Measurements from ENCODE around the gene PAGE1. TPM values are rescaled to one million over a fixed set of nuclear protein-coding genes. Genes with fewer than 3 reads are reported as not detected.

The PAGE1 gene
- total and polyA plus RNA-seq, 4 donors, result not detected

DNA sequence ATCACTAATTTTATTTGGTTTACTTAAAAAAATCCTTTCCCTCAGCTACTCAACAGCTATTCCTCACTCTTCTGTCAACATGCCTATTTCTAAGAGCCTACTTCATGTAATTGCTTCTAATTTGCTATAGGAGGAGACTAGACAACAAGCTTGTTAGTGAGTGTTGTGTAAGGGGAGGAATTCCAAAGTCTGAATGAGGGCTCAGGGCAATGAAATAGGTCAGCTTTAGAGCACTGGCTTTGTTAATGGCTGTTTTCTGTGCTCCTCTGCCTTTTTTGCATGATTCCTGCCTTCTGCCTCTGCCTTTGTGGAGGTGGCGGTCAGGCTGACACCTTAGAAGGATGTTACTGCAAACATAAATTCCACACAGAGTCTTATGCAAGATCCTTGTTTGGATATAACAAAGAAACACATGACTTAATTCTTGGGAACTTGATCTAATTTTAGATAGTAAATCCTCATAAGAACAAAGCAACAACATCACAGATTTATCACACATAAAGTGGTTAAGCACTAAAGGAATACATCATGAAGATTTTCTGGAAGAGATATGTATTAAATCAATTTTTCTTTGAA is 15.0 kb upstream of the PAGE1 start:
- 100% methylated on average over 1 of the region's 1 CpG for WGBS
- Histone ChIP-seq H3K27ac (ENCODE audit: low read depth in 1 of 2, low read length in 2 of 2) (no peak overlapping the region), H3K27me3 (ENCODE audit: control insufficient read depth in 4 of 4, insufficient read depth in 4 of 4, low read length in 3 of 4) (no peaks in the 10 kb centered on the region), H3K9ac (ENCODE audit: low read depth in 1 of 2, low read length in 2 of 2) (no peak overlapping the region), H3K4me1 (ENCODE audit: control insufficient read depth in 4 of 4, insufficient read depth in 4 of 4, low read length in 3 of 4) (no peaks in the 10 kb centered on the region), H3K4me3 (ENCODE audit: low read depth in 1 of 3, low read length in 3 of 3) (no peak overlapping the region), H3K36me3 (ENCODE audit: control insufficient read depth in 4 of 4, insufficient read depth in 3 of 4, low read depth in 1 of 4, low read length in 3 of 4) (no peaks in the 10 kb centered on the region), H3K9me3 (ENCODE audit: control insufficient read depth in 4 of 4, low read length in 3 of 4) (no peaks in the 10 kb centered on the region)
- TF ChIP-seq, protein P1, sequence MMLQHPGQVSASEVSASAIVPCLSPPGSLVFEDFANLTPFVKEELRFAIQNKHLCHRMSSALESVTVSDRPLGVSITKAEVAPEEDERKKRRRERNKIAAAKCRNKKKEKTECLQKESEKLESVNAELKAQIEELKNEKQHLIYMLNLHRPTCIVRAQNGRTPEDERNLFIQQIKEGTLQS (IDR thresholded peaks at IDR 0.05), result no peak
- TF ChIP-seq RAD21 (IDR thresholded peaks at IDR 0.05), result no peak
- TF ChIP-seq EGR1 (IDR thresholded peaks at IDR 0.05; ENCODE audit: low read depth in 2 of 2), result no peak
- TF ChIP-seq HNF4A (conservative IDR thresholded peaks at IDR 0.05), result no peak
- TF ChIP-seq HNF4G (IDR thresholded peaks at IDR 0.05), result no peak
- no peak for TF ChIP-seq RXRA (IDR thresholded peaks at IDR 0.05)
- no peak for DNase-seq (ENCODE audit: low spot score)

DNA sequence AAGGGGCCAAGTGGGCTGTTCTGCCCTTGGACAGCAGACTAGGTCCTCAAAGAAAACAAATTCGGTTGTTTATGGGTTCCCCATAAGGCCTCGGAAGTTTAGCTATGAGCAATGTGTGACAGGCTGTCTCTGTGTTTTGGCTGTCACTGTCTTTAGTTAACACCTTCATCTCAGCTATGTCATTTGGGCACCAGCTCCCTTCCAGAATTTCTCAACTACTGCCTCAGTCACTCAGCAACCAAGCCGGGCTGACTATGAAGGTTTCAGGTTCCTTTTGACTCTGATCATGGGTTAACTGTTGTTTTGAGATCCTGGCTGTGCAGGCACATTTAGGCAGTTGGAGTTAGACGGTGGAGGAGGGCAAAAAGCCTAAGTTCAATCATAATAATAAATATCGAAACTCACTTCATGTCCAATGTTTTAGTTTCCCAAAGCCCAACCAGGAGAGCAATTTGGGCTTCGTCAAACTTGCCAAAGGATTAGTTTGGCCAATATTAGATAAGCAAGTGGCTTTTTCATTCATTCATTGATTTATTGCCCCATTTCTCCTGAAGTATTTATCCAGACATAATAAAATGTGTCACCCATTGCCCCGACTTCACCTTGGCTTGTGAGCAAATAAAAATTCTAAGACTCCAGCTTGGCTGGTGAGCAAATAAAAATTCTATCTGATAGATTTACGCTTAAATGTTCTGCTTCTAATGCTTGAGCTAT is 9.1 kb upstream of the PAGE1 start:
- no peak for DNase-seq (ENCODE audit: low spot score)
- Histone ChIP-seq H3K9ac (ENCODE audit: low read depth in 1 of 2, low read length in 2 of 2) (no peak overlapping the region), H3K9me3 (ENCODE audit: control insufficient read depth in 4 of 4, low read length in 3 of 4) (no peaks in the 10 kb centered on the region), H3K27me3 (ENCODE audit: control insufficient read depth in 4 of 4, insufficient read depth in 4 of 4, low read length in 3 of 4) (peaks cover 0 to 4% (median 0%) of the 10 kb centered on the region in 4 donors), H3K36me3 (ENCODE audit: control insufficient read depth in 4 of 4, insufficient read depth in 3 of 4, low read depth in 1 of 4, low read length in 3 of 4) (no peaks in the 10 kb centered on the region), H3K4me1 (ENCODE audit: control insufficient read depth in 4 of 4, insufficient read depth in 4 of 4, low read length in 3 of 4) (no peaks in the 10 kb centered on the region), H3K4me3 (ENCODE audit: low read depth in 1 of 3, low read length in 3 of 3) (no peak overlapping the region), H3K27ac (ENCODE audit: low read depth in 1 of 2, low read length in 2 of 2) (no peak overlapping the region)
- 60% methylated on average over 8 of the region's 8 CpGs for WGBS
- no peak for TF ChIP-seq EGR1 (IDR thresholded peaks at IDR 0.05; ENCODE audit: low read depth in 2 of 2)

DNA sequence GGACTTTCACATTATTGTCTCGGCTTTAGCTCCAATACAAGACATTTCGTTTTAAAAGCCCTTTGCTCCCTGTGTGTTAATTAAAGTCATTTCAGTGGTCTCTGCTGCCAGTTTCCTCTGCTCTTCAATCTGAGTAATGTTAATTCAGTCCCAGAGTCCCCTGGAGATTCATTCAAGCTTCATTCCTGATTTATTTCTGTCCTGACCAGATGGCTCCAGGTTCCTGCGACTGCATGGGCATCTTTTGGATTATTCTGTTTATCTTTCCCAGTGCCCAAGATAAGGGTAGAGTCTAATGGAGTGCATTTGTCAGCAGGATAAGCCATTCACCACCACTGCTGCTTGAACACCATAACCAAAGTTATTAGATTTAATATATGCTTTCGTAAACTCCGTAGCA is 6.1 kb upstream of the PAGE1 start:
- peaks cover 0 to 4% (median 0%) of the 10 kb centered on the region in 4 donors for H3K27me3 ChIP-seq (ENCODE audit: control insufficient read depth in 4 of 4, insufficient read depth in 4 of 4, low read length in 3 of 4)
- no peak overlapping the region for H3K9ac ChIP-seq (ENCODE audit: low read depth in 1 of 2, low read length in 2 of 2)
- no peaks in the 10 kb centered on the region for H3K4me1 ChIP-seq (ENCODE audit: control insufficient read depth in 4 of 4, insufficient read depth in 4 of 4, low read length in 3 of 4)
- no peaks in the 10 kb centered on the region for H3K36me3 ChIP-seq (ENCODE audit: control insufficient read depth in 4 of 4, insufficient read depth in 3 of 4, low read depth in 1 of 4, low read length in 3 of 4)
- TF ChIP-seq JUND (IDR thresholded peaks at IDR 0.05), result no peak
- TF ChIP-seq HNF4G (IDR thresholded peaks at IDR 0.05), result no peak
- no peak for TF ChIP-seq FOXA2 (IDR thresholded peaks at IDR 0.05)
- no peak for TF ChIP-seq RAD21 (IDR thresholded peaks at IDR 0.05)
- TF ChIP-seq GABPA (IDR thresholded peaks at IDR 0.05 in 1 of 2, conservative IDR thresholded peaks at IDR 0.05 in 1 of 2), result no peak
- TF ChIP-seq NR2F2 (IDR thresholded peaks at IDR 0.05), result no peak
- TF ChIP-seq, protein P2, sequence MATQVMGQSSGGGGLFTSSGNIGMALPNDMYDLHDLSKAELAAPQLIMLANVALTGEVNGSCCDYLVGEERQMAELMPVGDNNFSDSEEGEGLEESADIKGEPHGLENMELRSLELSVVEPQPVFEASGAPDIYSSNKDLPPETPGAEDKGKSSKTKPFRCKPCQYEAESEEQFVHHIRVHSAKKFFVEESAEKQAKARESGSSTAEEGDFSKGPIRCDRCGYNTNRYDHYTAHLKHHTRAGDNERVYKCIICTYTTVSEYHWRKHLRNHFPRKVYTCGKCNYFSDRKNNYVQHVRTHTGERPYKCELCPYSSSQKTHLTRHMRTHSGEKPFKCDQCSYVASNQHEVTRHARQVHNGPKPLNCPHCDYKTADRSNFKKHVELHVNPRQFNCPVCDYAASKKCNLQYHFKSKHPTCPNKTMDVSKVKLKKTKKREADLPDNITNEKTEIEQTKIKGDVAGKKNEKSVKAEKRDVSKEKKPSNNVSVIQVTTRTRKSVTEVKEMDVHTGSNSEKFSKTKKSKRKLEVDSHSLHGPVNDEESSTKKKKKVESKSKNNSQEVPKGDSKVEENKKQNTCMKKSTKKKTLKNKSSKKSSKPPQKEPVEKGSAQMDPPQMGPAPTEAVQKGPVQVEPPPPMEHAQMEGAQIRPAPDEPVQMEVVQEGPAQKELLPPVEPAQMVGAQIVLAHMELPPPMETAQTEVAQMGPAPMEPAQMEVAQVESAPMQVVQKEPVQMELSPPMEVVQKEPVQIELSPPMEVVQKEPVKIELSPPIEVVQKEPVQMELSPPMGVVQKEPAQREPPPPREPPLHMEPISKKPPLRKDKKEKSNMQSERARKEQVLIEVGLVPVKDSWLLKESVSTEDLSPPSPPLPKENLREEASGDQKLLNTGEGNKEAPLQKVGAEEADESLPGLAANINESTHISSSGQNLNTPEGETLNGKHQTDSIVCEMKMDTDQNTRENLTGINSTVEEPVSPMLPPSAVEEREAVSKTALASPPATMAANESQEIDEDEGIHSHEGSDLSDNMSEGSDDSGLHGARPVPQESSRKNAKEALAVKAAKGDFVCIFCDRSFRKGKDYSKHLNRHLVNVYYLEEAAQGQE (IDR thresholded peaks at IDR 0.05), result no peak
- TF ChIP-seq EGR1 (IDR thresholded peaks at IDR 0.05; ENCODE audit: low read depth in 2 of 2), result no peak
- TF ChIP-seq SP1 (IDR thresholded peaks at IDR 0.05), result no peak
- TF ChIP-seq, protein P3, sequence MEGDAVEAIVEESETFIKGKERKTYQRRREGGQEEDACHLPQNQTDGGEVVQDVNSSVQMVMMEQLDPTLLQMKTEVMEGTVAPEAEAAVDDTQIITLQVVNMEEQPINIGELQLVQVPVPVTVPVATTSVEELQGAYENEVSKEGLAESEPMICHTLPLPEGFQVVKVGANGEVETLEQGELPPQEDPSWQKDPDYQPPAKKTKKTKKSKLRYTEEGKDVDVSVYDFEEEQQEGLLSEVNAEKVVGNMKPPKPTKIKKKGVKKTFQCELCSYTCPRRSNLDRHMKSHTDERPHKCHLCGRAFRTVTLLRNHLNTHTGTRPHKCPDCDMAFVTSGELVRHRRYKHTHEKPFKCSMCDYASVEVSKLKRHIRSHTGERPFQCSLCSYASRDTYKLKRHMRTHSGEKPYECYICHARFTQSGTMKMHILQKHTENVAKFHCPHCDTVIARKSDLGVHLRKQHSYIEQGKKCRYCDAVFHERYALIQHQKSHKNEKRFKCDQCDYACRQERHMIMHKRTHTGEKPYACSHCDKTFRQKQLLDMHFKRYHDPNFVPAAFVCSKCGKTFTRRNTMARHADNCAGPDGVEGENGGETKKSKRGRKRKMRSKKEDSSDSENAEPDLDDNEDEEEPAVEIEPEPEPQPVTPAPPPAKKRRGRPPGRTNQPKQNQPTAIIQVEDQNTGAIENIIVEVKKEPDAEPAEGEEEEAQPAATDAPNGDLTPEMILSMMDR (IDR thresholded peaks at IDR 0.05; ENCODE audit: low read depth, low read length, missing input control), result no peak
- TF ChIP-seq, protein P1 (IDR thresholded peaks at IDR 0.05), result no peak
- no peak for TF ChIP-seq RXRA (IDR thresholded peaks at IDR 0.05)
- H3K27ac ChIP-seq (ENCODE audit: low read depth in 1 of 2, low read length in 2 of 2), result no peak overlapping the region
- no peaks in the 10 kb centered on the region for H3K9me3 ChIP-seq (ENCODE audit: control insufficient read depth in 4 of 4, low read length in 3 of 4)
- no peak for DNase-seq (ENCODE audit: low spot score)
- 51% methylated on average over 5 of the region's 5 CpGs for WGBS
- H3K4me3 ChIP-seq (ENCODE audit: low read depth in 1 of 3, low read length in 3 of 3), result no peak overlapping the region

Measured in liver (tissue), 9 donors.